ENCODE results near the gene PTP4A1. TPM values are rescaled to one million over a fixed set of nuclear protein-coding genes. Genes with fewer than 3 reads are reported as not detected.

Gene PTP4A1
- total RNA-seq, 2 donors from 2014 or later, result 67.6 to 88.7 TPM

GRCh38 chr6:63537959-63538300, 34.4 kb upstream of the PTP4A1 start:
- DNase-seq (no peak), ATAC-seq (replicated peaks in 1 of 2) (no peak)
- Mint-ChIP-seq H3K4me3 (no peak overlapping the region), H3K27me3 (ENCODE audit: low read depth) (peaks cover 20% of the 10 kb centered on the region), H3K36me3 (ENCODE audit: insufficient read depth in 2 of 2) (no peaks in the 10 kb centered on the region), H3K9me3 (peaks cover 0 to 5% of the 10 kb centered on the region in 2 donors), H3K4me1 (ENCODE audit: low read depth) (no peaks in the 10 kb centered on the region), H3K27ac (no peak overlapping the region)

- Mint-ChIP-seq H3K27me3 (ENCODE audit: low read depth) (peaks cover 26% of the 10 kb centered on the region), H3K4me1 (ENCODE audit: low read depth) (no peaks in the 10 kb centered on the region), H3K4me3 (no peak overlapping the region), H3K9me3 (peaks cover 0 to 5% of the 10 kb centered on the region in 2 donors), H3K36me3 (ENCODE audit: insufficient read depth in 2 of 2) (no peaks in the 10 kb centered on the region), H3K27ac (no peak overlapping the region)
- ATAC-seq (replicated peaks in 1 of 2) (no peak), DNase-seq (no peak)
Observed at GRCh38 chr6:63538550-63538949, 33.7 kb upstream of the PTP4A1 start.

GRCh38 chr6:63543001-63543400, 29.3 kb upstream of the PTP4A1 start:
- H3K27me3 Mint-ChIP-seq (ENCODE audit: low read depth), result peaks cover 40% of the 10 kb centered on the region
- no peaks in the 10 kb centered on the region for H3K4me1 Mint-ChIP-seq (ENCODE audit: low read depth)

GRCh38 chr6:63543982-63544381, 28.3 kb upstream of the PTP4A1 start:
- ATAC-seq (replicated peaks in 1 of 2), result no peak
- Mint-ChIP-seq H3K9me3 (peaks cover 0 to 5% of the 10 kb centered on the region in 2 donors), H3K36me3 (ENCODE audit: insufficient read depth in 2 of 2) (no peaks in the 10 kb centered on the region), H3K27me3 (ENCODE audit: low read depth) (peaks cover 43% of the 10 kb centered on the region), H3K4me1 (ENCODE audit: low read depth) (no peaks in the 10 kb centered on the region), H3K27ac (no peak overlapping the region), H3K4me3 (no peak overlapping the region)
- DNase-seq, result no peak

More at GRCh38 chr6:63543001-63543400, 29.3 kb upstream of the PTP4A1 start:
- ATAC-seq (replicated peaks in 1 of 2), result no peak
- no peak for DNase-seq
- H3K36me3 Mint-ChIP-seq (ENCODE audit: insufficient read depth in 2 of 2), result no peaks in the 10 kb centered on the region
- H3K9me3 Mint-ChIP-seq, result peaks cover 0 to 5% of the 10 kb centered on the region in 2 donors
- no peak overlapping the region for H3K27ac Mint-ChIP-seq
- H3K4me3 Mint-ChIP-seq, result no peak overlapping the region

- no peak overlapping the region for H3K4me3 Mint-ChIP-seq
- H3K27ac Mint-ChIP-seq, result no peak overlapping the region
- DNase-seq (no peak), ATAC-seq (replicated peaks in 1 of 2) (no peak)
- peaks cover 37% of the 10 kb centered on the region for H3K27me3 Mint-ChIP-seq (ENCODE audit: low read depth)
- H3K36me3 Mint-ChIP-seq (ENCODE audit: insufficient read depth in 2 of 2), result no peaks in the 10 kb centered on the region
- peaks cover 0 to 5% of the 10 kb centered on the region in 2 donors for H3K9me3 Mint-ChIP-seq
- H3K4me1 Mint-ChIP-seq (ENCODE audit: low read depth), result no peaks in the 10 kb centered on the region
Observed at GRCh38 chr6:63546236-63546635, 26.0 kb upstream of the PTP4A1 start.

GRCh38 chr6:63546697-63547096, 25.6 kb upstream of the PTP4A1 start:
- Mint-ChIP-seq H3K27ac (no peak overlapping the region), H3K36me3 (ENCODE audit: insufficient read depth in 2 of 2) (no peaks in the 10 kb centered on the region), H3K4me1 (ENCODE audit: low read depth) (no peaks in the 10 kb centered on the region), H3K27me3 (ENCODE audit: low read depth) (peaks cover 33% of the 10 kb centered on the region), H3K9me3 (peaks cover 0 to 5% of the 10 kb centered on the region in 2 donors), H3K4me3 (no peak overlapping the region)
- no peak for DNase-seq
- ATAC-seq (replicated peaks in 1 of 2), result no peak

GRCh38 chr6:63549076-63549475, 23.2 kb upstream of the PTP4A1 start:
- Mint-ChIP-seq H3K27me3 (ENCODE audit: low read depth) (peaks cover 19% of the 10 kb centered on the region), H3K27ac (no peak overlapping the region), H3K36me3 (ENCODE audit: insufficient read depth in 2 of 2) (no peaks in the 10 kb centered on the region), H3K4me3 (no peak overlapping the region), H3K9me3 (no peaks in the 10 kb centered on the region), H3K4me1 (ENCODE audit: low read depth) (no peaks in the 10 kb centered on the region)
- no peak for DNase-seq
- no peak for ATAC-seq (replicated peaks in 1 of 2)

GRCh38 chr6:63553208-63553607, 19.1 kb upstream of the PTP4A1 start:
- Mint-ChIP-seq H3K9me3 (no peaks in the 10 kb centered on the region), H3K27me3 (ENCODE audit: low read depth) (peaks cover 18% of the 10 kb centered on the region), H3K4me3 (no peak overlapping the region), H3K4me1 (ENCODE audit: low read depth) (no peaks in the 10 kb centered on the region), H3K27ac (no peak overlapping the region), H3K36me3 (ENCODE audit: insufficient read depth in 2 of 2) (no peaks in the 10 kb centered on the region)
- DNase-seq, result no peak
- ATAC-seq (replicated peaks in 1 of 2), result no peak

- Mint-ChIP-seq H3K9me3 (no peaks in the 10 kb centered on the region), H3K36me3 (ENCODE audit: insufficient read depth in 2 of 2) (no peaks in the 10 kb centered on the region), H3K4me3 (no peak overlapping the region), H3K4me1 (ENCODE audit: low read depth) (no peaks in the 10 kb centered on the region), H3K27me3 (ENCODE audit: low read depth) (peaks cover 17% of the 10 kb centered on the region), H3K27ac (no peak overlapping the region)
- ATAC-seq (replicated peaks in 1 of 2) (no peak), DNase-seq (no peak)
Observed at GRCh38 chr6:63553900-63554299, 18.4 kb upstream of the PTP4A1 start.

- Mint-ChIP-seq H3K4me1 (ENCODE audit: low read depth) (no peaks in the 10 kb centered on the region), H3K36me3 (ENCODE audit: insufficient read depth in 2 of 2) (no peaks in the 10 kb centered on the region), H3K27me3 (ENCODE audit: low read depth) (peaks cover 17% of the 10 kb centered on the region), H3K4me3 (no peak overlapping the region), H3K9me3 (no peaks in the 10 kb centered on the region), H3K27ac (no peak overlapping the region)
- ATAC-seq (replicated peaks in 1 of 2) (no peak), DNase-seq (no peak)
Observed at GRCh38 chr6:63554782-63555181, 17.5 kb upstream of the PTP4A1 start.

GRCh38 chr6:63556369-63556768, 15.9 kb upstream of the PTP4A1 start:
- ATAC-seq (replicated peaks in 1 of 2), result no peak
- no peaks in the 10 kb centered on the region for H3K4me1 Mint-ChIP-seq (ENCODE audit: low read depth)
- H3K36me3 Mint-ChIP-seq (ENCODE audit: insufficient read depth in 2 of 2), result no peaks in the 10 kb centered on the region
- H3K4me3 Mint-ChIP-seq, result no peak overlapping the region
- peaks cover 23% of the 10 kb centered on the region for H3K27me3 Mint-ChIP-seq (ENCODE audit: low read depth)
- no peaks in the 10 kb centered on the region for H3K9me3 Mint-ChIP-seq
- no peak overlapping the region for H3K27ac Mint-ChIP-seq
- DNase-seq, result no peak

GRCh38 chr6:63558278-63558677, 14.0 kb upstream of the PTP4A1 start:
- H3K36me3 Mint-ChIP-seq (ENCODE audit: insufficient read depth in 2 of 2), result no peaks in the 10 kb centered on the region
- H3K27me3 Mint-ChIP-seq (ENCODE audit: low read depth), result peaks cover 22% of the 10 kb centered on the region
- no peak overlapping the region for H3K4me3 Mint-ChIP-seq
- H3K27ac Mint-ChIP-seq, result no peak overlapping the region
- H3K9me3 Mint-ChIP-seq, result no peaks in the 10 kb centered on the region
- ATAC-seq (replicated peaks in 1 of 2) (no peak), DNase-seq (no peak)
- peaks cover 3% of the 10 kb centered on the region for H3K4me1 Mint-ChIP-seq (ENCODE audit: low read depth)

- no peaks in the 10 kb centered on the region for H3K9me3 Mint-ChIP-seq
- no peak overlapping the region for H3K27ac Mint-ChIP-seq
- DNase-seq (no peak), ATAC-seq (replicated peaks in 1 of 2) (no peak)
- H3K4me1 Mint-ChIP-seq (ENCODE audit: low read depth), result peaks cover 5% of the 10 kb centered on the region
- no peaks in the 10 kb centered on the region for H3K36me3 Mint-ChIP-seq (ENCODE audit: insufficient read depth in 2 of 2)
- peaks cover 21% of the 10 kb centered on the region for H3K27me3 Mint-ChIP-seq (ENCODE audit: low read depth)
- H3K4me3 Mint-ChIP-seq, result no peak overlapping the region
Observed at GRCh38 chr6:63560801-63561287, 11.4 kb upstream of the PTP4A1 start.

- no peaks in the 10 kb centered on the region for H3K36me3 Mint-ChIP-seq (ENCODE audit: insufficient read depth in 2 of 2)
- H3K27ac Mint-ChIP-seq, result no peak overlapping the region
- peaks cover 5% of the 10 kb centered on the region for H3K4me1 Mint-ChIP-seq (ENCODE audit: low read depth)
- DNase-seq (no peak), ATAC-seq (replicated peaks in 1 of 2) (no peak)
- H3K27me3 Mint-ChIP-seq (ENCODE audit: low read depth), result peaks cover 19% of the 10 kb centered on the region
- H3K9me3 Mint-ChIP-seq, result no peaks in the 10 kb centered on the region
- no peak overlapping the region for H3K4me3 Mint-ChIP-seq
Observed at GRCh38 chr6:63561288-63561687, 11.0 kb upstream of the PTP4A1 start.
